ENCODE measurements around the gene LEF1.

LEF1 gene

DNA sequence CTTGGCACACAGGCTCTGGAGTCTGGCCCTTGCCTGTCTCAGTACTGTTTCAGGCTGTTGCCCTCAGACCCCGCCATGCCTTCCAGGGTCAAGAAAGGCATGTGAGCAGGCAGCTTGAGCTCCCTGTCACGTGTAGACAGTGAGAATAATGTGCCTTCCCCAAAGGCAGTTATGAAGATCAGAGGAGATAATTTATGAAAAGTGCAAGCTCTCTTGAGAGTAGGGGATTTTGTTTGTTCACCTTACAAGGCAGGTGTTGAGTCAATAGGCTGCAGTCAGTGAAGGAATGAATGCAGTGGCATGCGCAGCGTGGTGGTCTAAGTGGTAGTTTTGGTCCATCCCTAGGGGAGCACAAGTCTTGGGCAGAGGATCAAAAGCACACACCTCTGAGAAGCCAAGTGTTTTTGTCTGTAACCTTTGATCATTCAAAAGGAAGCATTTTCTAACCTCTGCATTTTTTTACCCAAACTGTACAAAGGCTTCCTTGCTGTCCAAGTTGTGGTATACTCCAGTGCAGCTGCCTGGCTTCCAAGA, 164.7 kb downstream of the LEF1 start:
- Histone ChIP-seq H3K4me2 (no peak overlapping the region), H3K36me3 (ENCODE audit: insufficient read depth) (no peaks in the 10 kb centered on the region; the same call in 1 of the 2 replicates), H3K27me3 (ENCODE audit: insufficient read depth, low read depth) (no peaks in the 10 kb centered on the region), H3K9ac (no peak overlapping the region), H3K4me3 (IDR thresholded peaks at IDR 0.05; ENCODE audit: insufficient read depth, low read depth, low read length) (no peak overlapping the region), H3K4me1 (ENCODE audit: low read depth, poor library complexity, severe bottlenecking) (peaks cover 38% of the 10 kb centered on the region), H2AFZ (ENCODE audit: low read depth) (no peak overlapping the region), H4K20me1 (ENCODE audit: insufficient read depth) (no peaks in the 10 kb centered on the region), H3K79me2 (ENCODE audit: insufficient read depth, low read depth) (no peaks in the 10 kb centered on the region; the same call in 1 of the 2 replicates), H3K27ac (no peak overlapping the region)
- TF ChIP-seq, protein P1, sequence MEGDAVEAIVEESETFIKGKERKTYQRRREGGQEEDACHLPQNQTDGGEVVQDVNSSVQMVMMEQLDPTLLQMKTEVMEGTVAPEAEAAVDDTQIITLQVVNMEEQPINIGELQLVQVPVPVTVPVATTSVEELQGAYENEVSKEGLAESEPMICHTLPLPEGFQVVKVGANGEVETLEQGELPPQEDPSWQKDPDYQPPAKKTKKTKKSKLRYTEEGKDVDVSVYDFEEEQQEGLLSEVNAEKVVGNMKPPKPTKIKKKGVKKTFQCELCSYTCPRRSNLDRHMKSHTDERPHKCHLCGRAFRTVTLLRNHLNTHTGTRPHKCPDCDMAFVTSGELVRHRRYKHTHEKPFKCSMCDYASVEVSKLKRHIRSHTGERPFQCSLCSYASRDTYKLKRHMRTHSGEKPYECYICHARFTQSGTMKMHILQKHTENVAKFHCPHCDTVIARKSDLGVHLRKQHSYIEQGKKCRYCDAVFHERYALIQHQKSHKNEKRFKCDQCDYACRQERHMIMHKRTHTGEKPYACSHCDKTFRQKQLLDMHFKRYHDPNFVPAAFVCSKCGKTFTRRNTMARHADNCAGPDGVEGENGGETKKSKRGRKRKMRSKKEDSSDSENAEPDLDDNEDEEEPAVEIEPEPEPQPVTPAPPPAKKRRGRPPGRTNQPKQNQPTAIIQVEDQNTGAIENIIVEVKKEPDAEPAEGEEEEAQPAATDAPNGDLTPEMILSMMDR (conservative IDR thresholded peaks at IDR 0.05; ENCODE audit: low read depth, low read length), result no peak

DNA sequence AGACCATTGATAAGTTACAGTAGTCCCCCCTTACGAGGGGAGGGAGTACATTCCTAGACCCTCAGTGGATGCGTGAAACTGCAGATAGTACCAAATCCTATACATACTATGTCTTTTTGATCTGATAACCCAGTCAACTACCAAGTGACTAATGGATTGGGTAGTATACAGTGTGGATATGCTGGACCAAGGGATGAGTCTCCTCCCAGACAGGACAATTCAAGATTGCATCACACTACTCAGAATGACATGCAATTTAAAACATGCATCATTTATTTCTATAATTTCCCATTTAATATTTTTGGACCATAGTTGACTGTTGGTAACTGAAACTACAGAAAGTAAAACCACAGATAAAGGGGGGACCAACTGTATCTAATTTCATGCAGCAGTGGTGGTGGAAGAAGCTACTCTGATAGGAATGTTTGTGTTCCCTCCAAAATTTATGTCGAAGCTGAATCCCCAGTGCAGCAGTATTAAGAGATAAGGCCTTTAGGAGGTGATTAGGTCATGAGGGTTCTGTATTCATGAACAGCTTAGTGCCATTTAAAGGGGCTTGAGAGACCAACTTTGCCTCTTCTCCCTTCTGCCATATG, 167.1 kb downstream of the LEF1 start:
- Histone ChIP-seq H3K79me2 (ENCODE audit: insufficient read depth, low read depth) (no peaks in the 10 kb centered on the region; the same call in 1 of the 2 replicates), H3K9ac (no peak overlapping the region), H3K4me2 (no peak overlapping the region), H3K4me3 (IDR thresholded peaks at IDR 0.05; ENCODE audit: insufficient read depth, low read depth, low read length) (no peak overlapping the region), H2AFZ (ENCODE audit: low read depth) (no peak overlapping the region), H3K27me3 (ENCODE audit: insufficient read depth, low read depth) (no peaks in the 10 kb centered on the region), H3K27ac (no peak overlapping the region), H4K20me1 (ENCODE audit: insufficient read depth) (no peaks in the 10 kb centered on the region), H3K4me1 (ENCODE audit: low read depth, poor library complexity, severe bottlenecking) (peaks cover 45% of the 10 kb centered on the region), H3K36me3 (ENCODE audit: insufficient read depth) (no peaks in the 10 kb centered on the region; the same call in 1 of the 2 replicates)
- TF ChIP-seq, protein P1 (conservative IDR thresholded peaks at IDR 0.05; ENCODE audit: low read depth, low read length), result no peak

DNA sequence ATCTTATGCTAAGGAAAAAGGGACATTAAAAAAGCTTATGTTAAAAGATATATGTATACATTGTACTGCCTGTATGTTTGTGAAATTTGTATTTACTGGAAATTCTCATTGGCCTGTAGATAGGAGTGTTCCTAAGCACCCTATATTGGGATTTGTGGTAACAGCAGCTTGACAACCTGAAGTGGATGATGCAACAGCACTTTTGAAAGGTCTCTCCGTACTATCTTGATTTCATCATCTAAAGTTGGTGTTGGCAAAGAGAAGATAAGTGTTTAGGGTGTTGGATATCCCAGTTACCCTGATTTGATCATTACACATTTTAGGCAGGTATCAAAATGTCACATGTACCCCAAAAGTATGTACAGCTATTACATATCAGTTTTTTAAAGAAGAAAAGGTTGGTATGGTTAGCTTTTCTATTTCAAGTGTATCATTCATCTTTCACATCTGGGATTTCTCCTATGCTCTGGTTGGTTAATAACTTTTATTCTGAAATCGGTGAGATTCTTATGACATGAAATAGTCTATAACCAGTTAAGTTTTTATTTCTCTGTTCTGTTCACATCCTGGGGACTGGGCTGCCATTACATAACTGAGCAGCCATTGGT, 168.7 kb downstream of the LEF1 start:
- peaks cover 31% of the 10 kb centered on the region for H3K4me1 ChIP-seq (ENCODE audit: low read depth, poor library complexity, severe bottlenecking)
- H3K4me3 ChIP-seq (IDR thresholded peaks at IDR 0.05; ENCODE audit: insufficient read depth, low read depth, low read length), result no peak overlapping the region
- no peaks in the 10 kb centered on the region; the same call in 1 of the 2 replicates for H3K36me3 ChIP-seq (ENCODE audit: insufficient read depth)
- H3K27me3 ChIP-seq (ENCODE audit: insufficient read depth, low read depth), result no peaks in the 10 kb centered on the region
- H3K4me2 ChIP-seq, result no peak overlapping the region
- no peak overlapping the region for H2AFZ ChIP-seq (ENCODE audit: low read depth)
- TF ChIP-seq, protein P1 (conservative IDR thresholded peaks at IDR 0.05; ENCODE audit: low read depth, low read length), result no peak
- no peaks in the 10 kb centered on the region for H4K20me1 ChIP-seq (ENCODE audit: insufficient read depth)
- no peak overlapping the region for H3K9ac ChIP-seq
- no peak overlapping the region for H3K27ac ChIP-seq
- no peaks in the 10 kb centered on the region; the same call in 1 of the 2 replicates for H3K79me2 ChIP-seq (ENCODE audit: insufficient read depth, low read depth)

DNA sequence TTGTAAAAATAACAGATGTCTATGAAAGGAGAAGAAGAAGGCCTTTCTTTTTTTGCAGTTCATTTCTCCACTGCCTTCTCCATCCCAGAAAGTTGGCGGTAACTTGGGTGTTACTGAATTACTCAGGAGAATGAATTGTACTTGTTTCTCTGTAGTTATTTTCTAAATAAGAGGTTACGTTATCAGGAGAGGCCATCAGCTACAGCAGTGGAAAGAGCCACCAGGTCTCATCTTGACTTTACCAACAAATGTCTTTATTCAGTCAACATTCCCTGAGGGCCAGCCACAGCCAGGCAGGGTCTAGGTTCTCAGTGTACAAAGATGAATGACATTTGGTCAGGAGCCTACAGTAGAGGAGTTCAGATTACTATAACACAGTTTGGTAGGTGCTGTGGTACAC, 170.9 kb downstream of the LEF1 start:
- Histone ChIP-seq H2AFZ (ENCODE audit: low read depth) (no peak overlapping the region), H3K79me2 (ENCODE audit: insufficient read depth, low read depth) (peaks cover 22% of the 10 kb centered on the region), H4K20me1 (ENCODE audit: insufficient read depth) (no peaks in the 10 kb centered on the region), H3K9ac (no peak overlapping the region), H3K27me3 (ENCODE audit: insufficient read depth, low read depth) (no peaks in the 10 kb centered on the region), H3K4me2 (no peak overlapping the region), H3K4me3 (IDR thresholded peaks at IDR 0.05; ENCODE audit: insufficient read depth, low read depth, low read length) (no peak overlapping the region), H3K27ac (no peak overlapping the region), H3K36me3 (ENCODE audit: insufficient read depth) (no peaks in the 10 kb centered on the region; the same call in 1 of the 2 replicates), H3K4me1 (ENCODE audit: low read depth, poor library complexity, severe bottlenecking) (peaks cover 46% of the 10 kb centered on the region)
- TF ChIP-seq, protein P1 (conservative IDR thresholded peaks at IDR 0.05; ENCODE audit: low read depth, low read length), result no peak

Measured in KMS-11 (cell line).